ENCODE data around the gene TNN. TPM values are rescaled to one million over a fixed set of nuclear protein-coding genes. Genes with fewer than 3 reads are reported as not detected.

TNN gene
- total and polyA plus RNA-seq, 9 donors = 0.12 TPM; not detected in 8

DNA sequence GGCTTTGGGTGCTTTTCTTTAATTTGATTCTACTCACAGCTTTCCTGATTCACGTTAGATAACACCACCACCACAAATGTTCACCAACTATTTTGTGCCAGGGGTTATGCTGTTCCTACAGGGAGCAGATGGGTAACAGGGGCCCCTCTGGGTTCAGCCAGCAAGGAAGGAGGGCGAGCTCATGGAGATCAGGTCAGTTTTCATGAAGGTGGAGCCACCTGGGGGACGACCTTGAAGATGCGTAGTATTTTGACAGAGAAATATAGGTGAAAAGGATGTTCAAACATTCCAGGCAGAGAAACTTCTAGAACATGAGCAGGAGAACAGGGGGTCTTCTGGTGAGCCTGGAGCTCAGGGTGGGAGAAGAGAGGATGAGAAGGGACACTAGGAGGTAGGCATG lies 96.1 kb downstream of the TNN start:
- no peak for TF ChIP-seq POLR2A (IDR thresholded peaks at IDR 0.05)
- Histone ChIP-seq H3K9me3 (no peaks in the 10 kb centered on the region), H3K4me1 (ENCODE audit: insufficient read depth) (no peaks in the 10 kb centered on the region), H3K4me3 (no peak overlapping the region), H3K27me3 (no peaks in the 10 kb centered on the region), H3K27ac (no peak overlapping the region), H3K36me3 (no peaks in the 10 kb centered on the region)
- intact Hi-C loops (cut with DNase I) = no loop called here
- no peak for DNase-seq
- 64 to 76% (median 67%) methylated on average over 4 of the region's 4 CpGs for WGBS, 3 donors

- Histone ChIP-seq H3K4me1 (ENCODE audit: insufficient read depth) (no peaks in the 10 kb centered on the region), H3K9me3 (no peaks in the 10 kb centered on the region), H3K36me3 (no peaks in the 10 kb centered on the region), H3K27me3 (no peaks in the 10 kb centered on the region), H3K4me3 (no peak overlapping the region), H3K27ac (no peak overlapping the region)
- 90 to 98% (median 95%) methylated on average over 2 of the region's 2 CpGs for WGBS, 3 donors
- no peak for DNase-seq
- TF ChIP-seq EP300 (IDR thresholded peaks at IDR 0.05) (no peak), POLR2A (IDR thresholded peaks at IDR 0.05) (no peak)
- TF ChIP-seq, protein P1, sequence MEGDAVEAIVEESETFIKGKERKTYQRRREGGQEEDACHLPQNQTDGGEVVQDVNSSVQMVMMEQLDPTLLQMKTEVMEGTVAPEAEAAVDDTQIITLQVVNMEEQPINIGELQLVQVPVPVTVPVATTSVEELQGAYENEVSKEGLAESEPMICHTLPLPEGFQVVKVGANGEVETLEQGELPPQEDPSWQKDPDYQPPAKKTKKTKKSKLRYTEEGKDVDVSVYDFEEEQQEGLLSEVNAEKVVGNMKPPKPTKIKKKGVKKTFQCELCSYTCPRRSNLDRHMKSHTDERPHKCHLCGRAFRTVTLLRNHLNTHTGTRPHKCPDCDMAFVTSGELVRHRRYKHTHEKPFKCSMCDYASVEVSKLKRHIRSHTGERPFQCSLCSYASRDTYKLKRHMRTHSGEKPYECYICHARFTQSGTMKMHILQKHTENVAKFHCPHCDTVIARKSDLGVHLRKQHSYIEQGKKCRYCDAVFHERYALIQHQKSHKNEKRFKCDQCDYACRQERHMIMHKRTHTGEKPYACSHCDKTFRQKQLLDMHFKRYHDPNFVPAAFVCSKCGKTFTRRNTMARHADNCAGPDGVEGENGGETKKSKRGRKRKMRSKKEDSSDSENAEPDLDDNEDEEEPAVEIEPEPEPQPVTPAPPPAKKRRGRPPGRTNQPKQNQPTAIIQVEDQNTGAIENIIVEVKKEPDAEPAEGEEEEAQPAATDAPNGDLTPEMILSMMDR (IDR thresholded peaks at IDR 0.05) = no peak
- intact Hi-C loops (cut with DNase I) = no loop called here
Observed at GRCh38 chr1:175164751-175165150, 97.1 kb downstream of the TNN start.

- H3K4me3 ChIP-seq = no peak overlapping the region
- TF ChIP-seq, protein P1 (IDR thresholded peaks at IDR 0.05) = no peak
- TF ChIP-seq EP300 (IDR thresholded peaks at IDR 0.05) (no peak), POLR2A (IDR thresholded peaks at IDR 0.05) (no peak)
- no peak overlapping the region for H3K27ac ChIP-seq
- intact Hi-C loops (cut with DNase I) = no loop called here
- no peak for DNase-seq
- WGBS, 3 donors = 82 to 91% (median 89%) methylated on average over 5 of the region's 5 CpGs
- no peaks in the 10 kb centered on the region for H3K9me3 ChIP-seq
- no peaks in the 10 kb centered on the region for H3K36me3 ChIP-seq
- no peaks in the 10 kb centered on the region for H3K27me3 ChIP-seq
- H3K4me1 ChIP-seq (ENCODE audit: insufficient read depth) = no peaks in the 10 kb centered on the region
Observed at GRCh38 chr1:175166746-175167145, 99.1 kb downstream of the TNN start.

- no peaks in the 10 kb centered on the region for H3K4me1 ChIP-seq (ENCODE audit: insufficient read depth)
- intact Hi-C loops (cut with DNase I) = no loop called here
- H3K4me3 ChIP-seq = no peak overlapping the region
- H3K9me3 ChIP-seq = no peaks in the 10 kb centered on the region
- no peaks in the 10 kb centered on the region for H3K36me3 ChIP-seq
- 95 to 98% (median 98%) methylated on average over 2 of the region's 2 CpGs for WGBS, 3 donors
- DNase-seq = no peak
- no peaks in the 10 kb centered on the region for H3K27me3 ChIP-seq
- no peak overlapping the region for H3K27ac ChIP-seq
- TF ChIP-seq, protein P1 (IDR thresholded peaks at IDR 0.05) = no peak
- no peak for TF ChIP-seq POLR2A (IDR thresholded peaks at IDR 0.05)
- TF ChIP-seq EP300 (IDR thresholded peaks at IDR 0.05) = no peak
Observed at GRCh38 chr1:175167861-175168260, 100.2 kb downstream of the TNN start.

DNA sequence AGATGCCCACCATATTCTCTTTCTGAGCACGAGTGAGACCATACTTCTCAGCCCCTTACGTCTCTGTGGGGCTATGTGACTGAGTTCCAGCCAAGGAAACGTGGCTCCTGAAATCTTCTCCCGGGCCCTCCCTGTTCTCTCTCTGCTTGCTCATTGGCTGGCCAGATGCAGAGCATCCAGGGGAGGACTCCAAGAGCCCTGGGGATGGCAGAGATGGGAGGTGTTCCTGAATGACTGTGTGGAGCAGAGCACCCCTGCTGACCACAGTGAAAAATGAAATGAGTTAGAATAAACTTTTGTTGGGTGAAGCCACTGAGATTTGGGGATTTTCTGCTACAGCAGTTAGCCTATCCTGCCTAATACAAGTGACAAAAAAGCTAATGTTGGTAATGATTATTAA lies 101.1 kb downstream of the TNN start:
- WGBS, 3 donors = 90 to 94% (median 92%) methylated on average over 4 of the region's 4 CpGs
- Histone ChIP-seq H3K9me3 (no peaks in the 10 kb centered on the region), H3K4me3 (no peak overlapping the region), H3K27me3 (no peaks in the 10 kb centered on the region), H3K4me1 (ENCODE audit: insufficient read depth) (no peaks in the 10 kb centered on the region), H3K27ac (no peak overlapping the region), H3K36me3 (no peaks in the 10 kb centered on the region)
- intact Hi-C loops (cut with DNase I) = no loop called here
- TF ChIP-seq, protein P1 (IDR thresholded peaks at IDR 0.05) = no peak
- TF ChIP-seq POLR2A (IDR thresholded peaks at IDR 0.05) = no peak
- no peak for TF ChIP-seq EP300 (IDR thresholded peaks at IDR 0.05)
- no peak for DNase-seq

Data from ovary (tissue), 9 donors.